ENCODE measurements around the gene SAP25.
"Not testable (repeated sequence)": the region's sequence is repeated elsewhere in the genome, so short reads cannot be mapped to it uniquely, and the experiment has no call there.

The SAP25 gene

DNA sequence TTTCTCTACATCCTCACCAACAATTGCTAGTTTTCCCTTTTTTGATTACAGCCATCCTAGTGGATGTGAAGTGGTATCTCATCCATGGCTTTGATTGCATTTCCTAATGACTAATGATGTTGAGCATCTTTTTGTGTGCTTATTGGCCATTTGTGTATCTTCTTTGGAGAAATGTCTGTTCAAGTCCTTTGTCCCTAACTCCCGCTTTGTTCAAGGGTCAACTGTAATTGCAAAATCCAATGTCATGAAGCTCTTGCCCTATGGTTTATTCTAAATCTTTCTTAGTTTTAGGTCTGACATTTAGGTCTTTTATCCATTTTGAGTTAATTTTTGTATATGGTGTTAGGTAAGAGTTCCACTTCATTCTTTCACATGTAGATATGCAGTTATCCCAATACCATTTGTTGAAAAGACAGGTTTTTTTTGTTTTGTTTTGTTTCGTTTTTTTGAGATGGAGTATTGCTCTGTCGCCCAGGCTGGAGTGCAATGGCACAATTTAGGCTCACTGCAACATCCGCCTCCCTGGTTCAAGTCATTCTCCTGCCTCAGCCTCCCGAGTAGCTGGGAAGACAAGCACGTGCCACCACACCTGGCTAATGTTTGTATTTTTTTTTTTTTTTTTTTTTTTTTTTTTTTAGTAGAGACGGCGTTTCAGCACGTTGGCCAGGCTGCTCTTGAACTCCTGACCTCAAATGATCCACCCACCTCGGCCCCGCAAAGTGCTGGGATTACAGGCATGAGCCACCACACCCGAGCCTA, 45.4 kb downstream of the SAP25 start:
- DNase-seq = not testable (repeated sequence)

DNA sequence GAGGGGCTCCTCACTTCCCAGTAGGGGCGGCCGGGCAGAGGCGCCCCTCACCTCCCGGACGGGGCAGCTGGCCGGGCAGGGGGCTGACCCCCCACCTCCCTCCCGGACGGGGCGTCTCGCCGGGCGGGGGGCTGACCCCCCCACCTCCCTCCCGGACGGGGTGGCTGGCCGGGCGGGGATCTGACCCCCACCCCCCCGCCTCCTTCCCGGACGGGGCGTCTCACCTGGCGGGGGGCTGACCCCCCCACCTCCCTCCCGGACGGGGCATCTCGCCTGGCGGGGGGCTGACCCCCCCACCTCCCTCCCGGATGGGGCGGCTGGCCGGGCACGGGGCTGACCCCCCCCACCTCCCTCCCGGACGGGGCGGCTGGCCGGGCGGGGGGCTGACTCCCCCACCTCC, 50.5 kb downstream of the SAP25 start:
- not testable (repeated sequence) for DNase-seq
